Activated CD8-positive, alpha-beta memory T cell treated with anti-CD3 and anti-CD28 coated beads for 48 hours (primary cell): ENCODE results near the gene MED8.

Experiments
- DNase-seq, 3 experiments: peaks; one replicate each; pipeline ENCODE4 v3.0.0-alpha.2; 2020; ENCODE audit warnings: low read depth in 2 of 3, low spot score in 2 of 3

Gene MED8

GRCh38 chr1:43339584-43340232 lies 49.9 kb downstream of the MED8 start:
- DNase-seq: no peak

GRCh38 chr1:43338001-43338400 lies 51.6 kb downstream of the MED8 start:
- DNase-seq: no peak

GRCh38 chr1:43337588-43337987 lies 52.0 kb downstream of the MED8 start, which contains the start of gene MPL:
Gene MPL (plus strand): TSS chr1:43337818. CDS start chr1:43337849, 31 bp downstream.
- no peak for DNase-seq

- DNase-seq: no peak
These were observed 55.0 kb downstream of the MED8 start for GRCh38 chr1:43334453-43335205.
